SIG-M5 (cell line): ENCODE results near the gene TMEM128.
"Not testable (repeated sequence)": the region's sequence is repeated elsewhere in the genome, so short reads cannot be mapped to it uniquely, and the experiment has no call there.

Experiments
- DNase-seq: peaks from one replicate; lab custom pipeline; 2025; lab: John Stamatoyannopoulos, UW

Gene TMEM128

GRCh38 chr4:4254666-4255065 is 6.6 kb upstream of the TMEM128 start:
- no peak for DNase-seq

DNA sequence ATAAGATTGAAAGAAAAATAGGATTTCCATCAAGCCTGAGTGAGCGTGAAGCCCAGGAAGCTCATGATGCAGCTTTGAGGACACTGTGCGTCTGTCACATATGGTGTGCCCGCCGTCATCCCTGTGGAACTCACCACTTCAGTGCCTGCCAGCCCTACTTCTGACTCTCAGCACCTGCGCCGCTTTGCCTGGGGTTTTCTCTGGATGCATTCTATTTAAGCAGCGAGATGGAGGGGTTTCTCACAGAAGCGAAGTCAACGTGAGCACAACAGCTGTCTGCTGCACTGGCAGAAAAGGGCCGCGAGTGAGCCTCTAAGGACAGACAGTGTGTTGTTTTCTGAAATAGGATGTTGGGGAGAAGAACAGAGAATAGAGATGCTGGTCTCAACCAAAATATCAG is 6.2 kb upstream of the TMEM128 start:
- DNase-seq = no peak

GRCh38 chr4:4249866-4250265 is 1.8 kb upstream of the TMEM128 start:
- no peak for DNase-seq

- DNase-seq = not testable (repeated sequence)
Observed at GRCh38 chr4:4249342-4249741, 1.3 kb upstream of the TMEM128 start.

- DNase-seq = no peak
Observed at GRCh38 chr4:4248885-4249203, 821 bp upstream of the TMEM128 start.

DNA sequence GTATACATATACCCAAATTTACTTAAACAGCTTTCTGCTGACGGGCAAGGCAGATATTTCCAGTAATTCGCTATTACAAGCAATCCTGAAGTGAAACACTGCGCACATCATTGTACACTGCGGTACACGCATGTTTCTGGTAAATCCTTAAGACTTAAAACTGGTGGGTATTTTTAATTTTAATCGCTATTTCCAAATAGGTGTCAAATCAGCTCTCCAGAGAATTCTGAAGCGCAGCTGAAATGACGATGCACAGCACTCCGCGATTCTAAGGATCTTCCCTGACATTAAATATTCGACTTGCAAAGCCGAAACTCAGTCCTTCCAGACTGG is 361 bp downstream of the TMEM128 start:
- DNase-seq = no peak

DNA sequence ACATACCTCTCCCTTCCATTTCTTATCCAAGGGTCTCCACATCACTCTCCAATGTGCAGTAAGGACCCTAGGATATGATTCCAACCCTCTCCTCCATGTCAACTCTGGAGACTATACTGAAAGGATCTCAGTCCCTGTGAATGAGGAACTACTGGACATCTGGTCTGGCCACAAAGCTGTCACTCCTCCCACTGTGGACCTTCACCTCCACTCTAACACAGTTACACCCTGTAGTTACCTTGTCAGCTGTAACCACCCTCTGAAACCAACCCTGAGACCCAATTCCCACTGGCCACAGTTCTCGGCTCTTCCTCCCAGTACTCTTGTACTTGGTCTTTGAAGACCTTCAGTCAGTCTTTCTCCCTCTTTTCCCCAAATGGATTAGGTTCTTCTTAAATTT is 2.9 kb downstream of the TMEM128 start:
- DNase-seq = no peak

GRCh38 chr4:4239551-4239950 is 8.5 kb downstream of the TMEM128 start:
- not testable (repeated sequence) for DNase-seq

DNA sequence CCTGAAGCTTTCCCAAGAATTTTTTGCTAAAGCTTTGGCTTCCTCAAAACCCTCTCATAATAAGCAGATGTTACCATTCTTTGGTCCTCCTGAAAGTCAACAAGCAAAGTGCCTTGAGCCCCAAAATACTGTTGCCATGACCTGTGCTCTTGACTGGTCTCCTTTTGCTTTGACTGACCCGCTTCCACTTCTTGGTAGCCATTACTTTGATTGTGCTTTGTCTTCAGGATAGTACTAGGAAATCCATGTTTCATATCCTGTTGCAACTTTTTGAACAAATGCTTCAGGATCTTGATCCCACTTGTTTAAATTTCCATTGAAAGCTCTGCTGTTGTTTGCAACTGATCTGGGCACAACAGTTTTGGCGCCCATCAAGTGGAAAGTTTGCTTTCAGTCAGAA is 14.4 kb downstream of the TMEM128 start:
- DNase-seq = no peak

DNA sequence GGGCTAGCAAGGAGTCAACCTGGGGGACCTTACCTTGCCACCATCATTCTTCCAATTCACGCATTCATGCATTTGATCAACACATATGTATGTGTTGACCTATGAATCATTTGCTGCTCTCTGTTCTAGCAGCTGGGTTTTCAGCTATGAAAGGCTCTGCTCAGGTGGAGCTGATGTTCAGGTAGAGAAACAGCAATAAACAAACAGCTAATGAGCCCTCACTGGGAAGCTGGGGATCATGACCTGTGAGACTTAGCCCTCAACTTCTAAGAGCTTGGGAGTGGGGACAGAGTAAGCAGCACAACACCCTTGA is 19.7 kb downstream of the TMEM128 start:
- DNase-seq = no peak

GRCh38 chr4:4227510-4228355 is 20.3 kb downstream of the TMEM128 start:
- DNase-seq = no peak

- no peak for DNase-seq
Observed at GRCh38 chr4:4226606-4227438, 21.2 kb downstream of the TMEM128 start, which contains the start of gene OTOP1. Gene OTOP1 (minus strand): TSS chr4:4226929. CDS start chr4:4226864, 65 bp downstream.

GRCh38 chr4:4225915-4226605 is 22.0 kb downstream of the TMEM128 start:
- no peak for DNase-seq

- DNase-seq = no peak
Observed at GRCh38 chr4:4217113-4217512, 30.9 kb downstream of the TMEM128 start.

GRCh38 chr4:4216648-4217047 is 31.4 kb downstream of the TMEM128 start:
- DNase-seq = no peak

DNA sequence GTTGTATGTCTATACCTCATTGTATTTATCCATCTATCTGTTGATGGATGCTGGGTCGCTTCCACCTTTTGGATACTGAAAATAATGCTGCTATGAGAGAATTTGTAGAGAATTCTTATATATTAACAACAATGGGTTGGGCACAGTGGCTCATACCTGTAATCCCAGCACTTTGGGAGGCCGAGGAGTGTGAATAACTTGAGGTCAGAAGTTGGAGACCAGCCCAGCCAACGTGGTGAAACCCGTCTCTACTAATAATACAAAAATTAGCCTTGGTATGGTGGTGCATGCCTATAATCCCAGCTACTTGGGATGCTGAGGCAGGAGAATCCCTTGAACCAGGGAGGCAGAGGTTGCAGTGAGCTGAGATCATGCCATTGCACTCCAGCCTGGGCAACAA is 34.3 kb downstream of the TMEM128 start:
- not testable (repeated sequence) for DNase-seq

GRCh38 chr4:4206204-4206603 is 41.8 kb downstream of the TMEM128 start:
- no peak for DNase-seq

DNA sequence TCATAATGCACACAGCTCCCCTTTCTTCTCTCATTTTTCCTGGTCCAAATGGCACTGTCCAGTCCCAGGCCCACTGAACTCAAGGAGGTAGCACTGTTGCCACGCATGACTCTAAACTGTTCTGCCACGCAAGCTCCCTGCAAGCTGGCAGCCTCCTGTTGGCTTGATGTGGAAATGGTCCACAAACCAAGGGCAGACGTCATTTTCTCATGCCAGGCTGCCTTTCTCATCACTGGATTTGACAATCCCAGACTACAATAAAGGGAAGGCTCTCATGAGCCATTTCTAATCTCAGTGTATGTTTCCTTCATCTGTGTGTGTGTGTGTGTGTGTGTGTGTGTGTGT is 43.6 kb downstream of the TMEM128 start:
- no peak for DNase-seq

DNA sequence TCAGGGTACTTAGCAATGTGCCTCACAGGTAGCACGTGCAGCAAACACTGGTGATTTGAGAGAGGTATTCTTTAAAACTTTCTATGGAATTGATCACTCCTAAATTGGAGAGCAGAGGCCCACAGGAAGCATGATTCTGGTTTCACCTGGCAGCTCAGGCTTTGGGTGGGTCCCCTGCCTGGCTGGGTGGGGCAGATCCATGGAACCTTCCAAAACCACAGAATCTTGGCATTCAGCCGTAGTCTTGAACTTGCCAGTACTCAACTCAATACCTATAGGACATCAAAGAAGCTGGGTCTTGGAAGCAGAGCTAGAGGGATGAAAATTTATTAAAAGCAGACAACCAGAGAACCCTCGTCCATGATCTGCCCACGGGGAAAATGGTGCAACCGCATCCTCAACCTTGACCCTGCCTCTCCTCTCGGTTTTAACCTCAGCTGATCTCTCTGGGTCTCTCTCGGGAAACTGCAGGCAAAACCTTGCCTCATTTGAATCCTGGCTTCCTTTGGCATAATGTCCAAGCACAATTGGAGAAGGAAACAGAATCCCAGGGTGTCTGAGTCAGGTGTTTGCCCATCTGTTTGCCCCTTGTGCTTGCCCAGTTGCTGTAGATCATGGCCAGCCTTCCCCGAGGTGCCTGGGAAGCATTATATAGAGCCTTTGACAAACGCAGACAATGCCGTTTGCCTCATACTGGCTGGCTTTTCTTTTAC is 44.2 kb downstream of the TMEM128 start:
- DNase-seq = no peak

- DNase-seq = no peak
Observed at GRCh38 chr4:4202510-4202909, 45.5 kb downstream of the TMEM128 start.

- no peak for DNase-seq
Observed at GRCh38 chr4:4200624-4201023, 47.4 kb downstream of the TMEM128 start.

GRCh38 chr4:4195354-4195753 is 52.7 kb downstream of the TMEM128 start:
- no peak for DNase-seq
